ENCODE data around the gene NFIX. TPM values are rescaled to one million over a fixed set of nuclear protein-coding genes. Genes with fewer than 3 reads are reported as not detected.

NFIX gene
- total RNA-seq, 1 experiment from 2014 or later: 16.4 TPM

DNA sequence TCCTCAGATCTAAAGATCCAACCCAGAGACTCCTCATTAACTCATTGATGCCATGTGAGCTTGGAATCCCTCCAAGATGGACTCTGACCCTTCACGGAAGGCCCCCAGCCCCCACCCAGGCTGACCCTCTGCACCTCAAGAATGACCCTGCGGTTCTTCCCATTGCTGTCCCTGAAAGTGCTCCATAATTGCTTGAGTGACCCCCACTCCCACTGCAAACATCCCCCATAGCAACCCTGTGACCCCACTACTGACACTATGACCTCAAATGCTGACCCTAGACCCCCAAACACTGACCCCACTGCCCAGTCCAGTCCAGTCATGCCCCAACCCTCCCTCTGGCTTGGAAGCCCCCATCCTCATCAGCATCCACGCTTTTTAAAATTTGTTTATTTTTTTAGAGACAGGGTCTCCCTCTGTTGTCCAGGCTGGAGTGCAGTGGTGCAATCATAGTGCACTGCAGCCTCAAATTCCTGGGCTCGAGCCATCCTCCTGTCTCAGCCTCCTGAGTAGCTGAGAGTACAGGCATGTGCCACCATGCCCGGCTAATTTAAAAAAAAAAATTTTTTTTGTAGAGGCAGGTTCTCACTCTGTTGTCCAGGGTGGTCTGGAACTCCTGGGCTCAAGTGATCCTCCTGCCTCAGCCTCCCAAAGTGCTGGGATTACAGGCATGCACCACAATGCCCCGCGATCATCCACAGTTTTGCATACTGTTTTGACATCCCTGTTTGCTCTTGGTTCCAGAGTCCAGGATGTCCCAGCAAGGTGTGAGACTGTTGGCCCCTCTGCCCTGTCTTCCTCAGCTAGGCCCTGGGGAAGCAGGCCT lies 106.5 kb downstream of the NFIX start:
- CTCF ChIA-PET: interaction anchor here (1.2 kb wide), 1 partner anchor 41 kb away, joined by 4 read pairs; no protein-coding TSS in a partner anchor
- H3K4me3 Mint-ChIP-seq (ENCODE audit: low read depth, unreplicated experiment): peak overlapping the region; percentile 41
- no TSS peak for BruUV-seq (replicated peaks)
- H3K27ac Mint-ChIP-seq (ENCODE audit: unreplicated experiment): no peak overlapping the region
- H3K27me3 Mint-ChIP-seq (ENCODE audit: unreplicated experiment): no peaks in the 10 kb centered on the region
- TF ChIP-seq, protein P1, sequence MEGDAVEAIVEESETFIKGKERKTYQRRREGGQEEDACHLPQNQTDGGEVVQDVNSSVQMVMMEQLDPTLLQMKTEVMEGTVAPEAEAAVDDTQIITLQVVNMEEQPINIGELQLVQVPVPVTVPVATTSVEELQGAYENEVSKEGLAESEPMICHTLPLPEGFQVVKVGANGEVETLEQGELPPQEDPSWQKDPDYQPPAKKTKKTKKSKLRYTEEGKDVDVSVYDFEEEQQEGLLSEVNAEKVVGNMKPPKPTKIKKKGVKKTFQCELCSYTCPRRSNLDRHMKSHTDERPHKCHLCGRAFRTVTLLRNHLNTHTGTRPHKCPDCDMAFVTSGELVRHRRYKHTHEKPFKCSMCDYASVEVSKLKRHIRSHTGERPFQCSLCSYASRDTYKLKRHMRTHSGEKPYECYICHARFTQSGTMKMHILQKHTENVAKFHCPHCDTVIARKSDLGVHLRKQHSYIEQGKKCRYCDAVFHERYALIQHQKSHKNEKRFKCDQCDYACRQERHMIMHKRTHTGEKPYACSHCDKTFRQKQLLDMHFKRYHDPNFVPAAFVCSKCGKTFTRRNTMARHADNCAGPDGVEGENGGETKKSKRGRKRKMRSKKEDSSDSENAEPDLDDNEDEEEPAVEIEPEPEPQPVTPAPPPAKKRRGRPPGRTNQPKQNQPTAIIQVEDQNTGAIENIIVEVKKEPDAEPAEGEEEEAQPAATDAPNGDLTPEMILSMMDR (IDR thresholded peaks at IDR 0.05; ENCODE audit: unreplicated experiment): no peak
- no peaks in the 10 kb centered on the region for H3K9me3 Mint-ChIP-seq (ENCODE audit: low read depth, unreplicated experiment)
- no peaks in the 10 kb centered on the region for H3K4me1 Mint-ChIP-seq (ENCODE audit: low read depth, unreplicated experiment)
- no peak for DNase-seq
- intact Hi-C loops (cut with micrococcal nuclease; ENCODE audit: unreplicated experiment): loop anchor here (5.0 kb wide), 1 partner anchor 160 kb away; no protein-coding TSS in a partner anchor
- peaks cover 22% of the 10 kb centered on the region for H3K36me3 Mint-ChIP-seq (ENCODE audit: insufficient read depth, unreplicated experiment)

DNA sequence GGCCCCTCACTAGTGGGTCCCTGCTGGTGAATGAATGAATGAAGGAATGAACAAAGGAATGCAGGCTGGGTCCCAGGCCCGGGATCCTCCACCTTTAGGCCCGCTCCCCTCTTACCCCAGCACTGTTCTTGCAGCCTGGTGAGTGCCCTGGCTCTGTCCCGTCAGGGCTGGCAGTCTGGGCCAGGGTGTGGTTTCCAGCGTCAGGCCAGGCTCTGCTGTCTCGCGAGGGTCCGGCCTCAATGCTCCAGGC lies 107.1 kb downstream of the NFIX start:
- intact Hi-C loops (cut with micrococcal nuclease; ENCODE audit: unreplicated experiment): loop anchor here (5.0 kb wide), 1 partner anchor 160 kb away; no protein-coding TSS in a partner anchor
- CTCF ChIA-PET: no interaction called here
- TF ChIP-seq, protein P1 (IDR thresholded peaks at IDR 0.05; ENCODE audit: unreplicated experiment): no peak
- H3K9me3 Mint-ChIP-seq (ENCODE audit: low read depth, unreplicated experiment): no peaks in the 10 kb centered on the region
- peaks cover 26% of the 10 kb centered on the region for H3K36me3 Mint-ChIP-seq (ENCODE audit: insufficient read depth, unreplicated experiment)
- H3K4me1 Mint-ChIP-seq (ENCODE audit: low read depth, unreplicated experiment): no peaks in the 10 kb centered on the region
- no peak overlapping the region for H3K27ac Mint-ChIP-seq (ENCODE audit: unreplicated experiment)
- no peak for DNase-seq
- BruUV-seq (replicated peaks): no TSS peak
- H3K4me3 Mint-ChIP-seq (ENCODE audit: low read depth, unreplicated experiment): peak overlapping the region; percentile 41
- no peaks in the 10 kb centered on the region for H3K27me3 Mint-ChIP-seq (ENCODE audit: unreplicated experiment)

DNA sequence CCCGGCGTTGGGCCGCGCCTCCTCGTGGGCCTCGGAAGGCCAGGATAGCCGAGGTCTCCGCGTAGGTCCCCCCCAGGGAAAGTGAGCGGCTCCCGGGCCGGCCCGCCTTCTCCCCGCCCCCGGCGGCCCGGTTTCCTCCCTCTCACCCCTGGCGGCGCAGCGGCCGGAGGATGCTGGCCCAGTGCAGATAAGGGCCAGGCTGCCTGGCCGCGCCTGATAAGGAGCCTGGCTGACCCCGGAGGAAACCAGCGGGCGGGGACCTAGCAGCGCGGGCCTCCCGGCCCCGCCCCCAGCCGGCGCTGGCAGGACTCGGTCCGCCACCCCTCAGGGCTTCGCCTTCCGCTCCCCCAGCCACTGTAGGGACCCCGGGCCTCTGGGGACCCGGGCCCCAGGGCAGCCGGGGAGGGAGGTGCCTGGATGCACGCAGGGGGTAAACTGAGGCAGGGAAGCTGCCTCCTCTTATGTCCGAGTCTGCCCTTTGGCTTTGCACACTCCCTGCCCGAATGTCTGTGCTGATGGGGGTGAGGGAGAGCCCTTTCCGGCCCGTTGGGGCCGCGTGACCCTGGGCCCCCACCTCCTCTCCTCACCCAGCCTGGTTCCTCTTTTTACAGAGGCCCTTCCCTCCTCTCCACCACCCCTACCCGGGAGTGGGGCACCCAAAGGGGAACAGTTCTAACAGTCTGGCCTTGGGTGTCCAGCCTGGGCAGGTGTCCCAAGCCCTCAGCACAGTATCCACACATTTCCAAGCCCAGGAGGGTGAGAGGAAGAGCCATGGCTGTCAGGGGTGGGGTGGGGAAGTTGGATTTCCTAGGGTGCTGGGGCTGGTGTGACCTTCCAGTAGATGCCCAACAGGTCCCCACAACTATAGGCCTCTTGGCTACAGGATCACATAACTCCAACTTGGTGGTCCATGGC lies 107.6 kb downstream of the NFIX start, which contains the start of gene LYL1:
LYL1 (minus strand) TSS at position 193 of the 915 bp plus-strand sequence. CDS start 1,687 bp downstream, outside the sequence.
- peak; percentile 24 for DNase-seq
- intact Hi-C loops (cut with micrococcal nuclease; ENCODE audit: unreplicated experiment): loop anchor here (5.0 kb wide), 1 partner anchor 159 kb away; no protein-coding TSS in a partner anchor
- Mint-ChIP-seq H3K27ac (ENCODE audit: unreplicated experiment) (no peak within 1 kb of the TSS), H3K9me3 (ENCODE audit: low read depth, unreplicated experiment) (no peaks in the 10 kb centered on the region), H3K27me3 (ENCODE audit: unreplicated experiment) (no peaks in the 10 kb centered on the region), H3K4me3 (ENCODE audit: low read depth, unreplicated experiment) (peak within 1 kb of the TSS; percentile 41), H3K4me1 (ENCODE audit: low read depth, unreplicated experiment) (no peaks in the 10 kb centered on the region), H3K36me3 (ENCODE audit: insufficient read depth, unreplicated experiment) (peaks cover 27% of the 10 kb centered on the region)
- CTCF ChIA-PET: interaction anchor here (0.6 kb wide), 1 partner anchor 134 kb away, joined by 4 read pairs; no protein-coding TSS in a partner anchor
- no TSS peak for BruUV-seq (replicated peaks)
- TF ChIP-seq, protein P1 (IDR thresholded peaks at IDR 0.05; ENCODE audit: unreplicated experiment): no peak

DNA sequence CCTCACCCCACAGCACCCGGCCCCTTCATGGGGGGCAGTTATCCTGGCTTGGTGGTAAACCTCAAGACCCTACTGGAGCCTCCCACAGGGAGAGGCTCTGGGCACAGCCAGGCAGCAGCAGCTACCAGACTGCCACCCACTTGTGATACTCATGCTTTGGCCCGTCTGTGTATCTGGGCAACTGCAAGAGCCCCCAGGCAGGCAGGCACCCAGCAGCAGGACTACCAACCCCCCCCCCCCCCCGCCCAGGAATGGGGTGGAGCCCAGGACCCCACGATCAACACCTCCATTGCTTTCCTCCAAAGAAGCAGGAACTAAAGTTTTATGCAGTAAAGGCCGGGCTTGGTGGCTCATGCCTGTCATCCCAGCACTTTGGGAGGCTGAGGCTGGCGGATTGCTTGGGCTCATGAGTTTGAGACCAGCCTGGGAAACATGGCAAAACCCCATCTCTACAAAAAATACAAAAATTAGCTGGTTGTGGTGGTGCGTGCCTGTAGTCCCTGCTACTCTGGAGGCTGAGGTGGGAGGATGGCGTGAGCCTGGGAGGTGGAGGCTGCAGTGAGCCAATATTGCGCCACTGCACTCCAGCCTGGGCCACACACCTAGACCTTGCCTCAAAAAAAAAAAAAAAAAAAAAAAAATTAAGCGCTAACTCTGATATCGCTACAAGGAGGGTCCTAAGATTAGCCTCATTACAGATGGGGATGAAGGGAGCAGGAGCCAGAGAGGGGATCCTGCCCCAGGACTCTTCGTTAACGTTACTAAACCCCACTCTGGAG lies 108.5 kb downstream of the NFIX start:
- no TSS peak for BruUV-seq (replicated peaks)
- TF ChIP-seq, protein P1 (IDR thresholded peaks at IDR 0.05; ENCODE audit: unreplicated experiment): no peak
- H3K27ac Mint-ChIP-seq (ENCODE audit: unreplicated experiment): no peak overlapping the region
- no peaks in the 10 kb centered on the region for H3K9me3 Mint-ChIP-seq (ENCODE audit: low read depth, unreplicated experiment)
- intact Hi-C loops (cut with micrococcal nuclease; ENCODE audit: unreplicated experiment): loop anchor here (5.0 kb wide), 1 partner anchor 159 kb away; no protein-coding TSS in a partner anchor
- H3K4me3 Mint-ChIP-seq (ENCODE audit: low read depth, unreplicated experiment): no peak overlapping the region
- CTCF ChIA-PET: interaction anchor here (0.6 kb wide), 3 partner anchors 42 to 135 kb away, joined by 3 to 4 read pairs (median 4); no protein-coding TSS in a partner anchor
- no peak for DNase-seq
- no peaks in the 10 kb centered on the region for H3K4me1 Mint-ChIP-seq (ENCODE audit: low read depth, unreplicated experiment)
- H3K27me3 Mint-ChIP-seq (ENCODE audit: unreplicated experiment): no peaks in the 10 kb centered on the region
- peaks cover 22% of the 10 kb centered on the region for H3K36me3 Mint-ChIP-seq (ENCODE audit: insufficient read depth, unreplicated experiment)
